Amniotic epithelial cell (primary cell): ENCODE data around the gene GNB5.

Source experiments
- DNase-seq: peaks from one replicate; pipeline ENCODE4 v3.0.0-alpha.2; 2010; ENCODE audit warnings: low read depth

Gene GNB5

GRCh38 chr15:52207191-52207590, 16.0 kb upstream of the GNB5 start:
- no peak for DNase-seq

- DNase-seq = peak; percentile 14
These were observed 15.3 kb upstream of the GNB5 start for GRCh38 chr15:52206446-52206845.

- no peak for DNase-seq
These were observed 13.5 kb upstream of the GNB5 start for GRCh38 chr15:52204657-52205056.

GRCh38 chr15:52200831-52201365, 9.7 kb upstream of the GNB5 start:
- DNase-seq = no peak

- no peak for DNase-seq
These were observed 8.1 kb upstream of the GNB5 start for GRCh38 chr15:52199271-52199670.

- no peak for DNase-seq
These were observed 5.7 kb upstream of the GNB5 start for GRCh38 chr15:52196891-52197290.

- no peak for DNase-seq
These were observed 2.6 kb upstream of the GNB5 start for GRCh38 chr15:52193791-52194190.

GRCh38 chr15:52193321-52193720, 2.1 kb upstream of the GNB5 start:
- no peak for DNase-seq

- peak; percentile 83 for DNase-seq
These were observed 4.3 kb downstream of the GNB5 start for GRCh38 chr15:52186651-52187486.

- DNase-seq = no peak
These were observed 6.0 kb downstream of the GNB5 start for GRCh38 chr15:52185151-52185561.

GRCh38 chr15:52184721-52185120, 6.5 kb downstream of the GNB5 start:
- DNase-seq = no peak

GRCh38 chr15:52183562-52184173, 7.5 kb downstream of the GNB5 start:
- peak; percentile 40 for DNase-seq

- DNase-seq = peak; percentile 69
These were observed 9.0 kb downstream of the GNB5 start for GRCh38 chr15:52181938-52182780.

- no peak for DNase-seq
These were observed 10.2 kb downstream of the GNB5 start for GRCh38 chr15:52180851-52181450.

GRCh38 chr15:52180196-52180835, 10.9 kb downstream of the GNB5 start:
- DNase-seq = no peak

GRCh38 chr15:52179278-52180195, 11.7 kb downstream of the GNB5 start:
- DNase-seq = peak; percentile 72

GRCh38 chr15:52178765-52179164, 12.4 kb downstream of the GNB5 start:
- no peak for DNase-seq

- DNase-seq = no peak
These were observed 18.3 kb downstream of the GNB5 start for GRCh38 chr15:52172869-52173268.

- no peak for DNase-seq
These were observed 19.4 kb downstream of the GNB5 start for GRCh38 chr15:52171807-52172206.

GRCh38 chr15:52171386-52171785, 19.8 kb downstream of the GNB5 start:
- peak; percentile 26 for DNase-seq
